GM12864 (cell line): ENCODE measurements around the gene MKNK1.

Source experiments
- DNase-seq: peaks from one replicate; pipeline ENCODE4 v3.0.0-alpha.2; 2011; ENCODE audit warnings: low read depth
- H3K4me3 ChIP-seq: 2 replicates; pipeline ENCODE4 v1.5.1; 2011; ENCODE audit warnings: mild to moderate bottlenecking, low read depth, low read length, control low read depth
- TF ChIP-seq, protein P1 (sequence below): IDR thresholded peaks from 2 replicates; pipeline ENCODE4 v1.5.1; 2011; ENCODE audit warnings: low read depth, mild to moderate bottlenecking, moderate library complexity, low read length, control low read depth, inconsistent platforms; ENCODE audit errors: missing control alignments

Gene MKNK1

DNA sequence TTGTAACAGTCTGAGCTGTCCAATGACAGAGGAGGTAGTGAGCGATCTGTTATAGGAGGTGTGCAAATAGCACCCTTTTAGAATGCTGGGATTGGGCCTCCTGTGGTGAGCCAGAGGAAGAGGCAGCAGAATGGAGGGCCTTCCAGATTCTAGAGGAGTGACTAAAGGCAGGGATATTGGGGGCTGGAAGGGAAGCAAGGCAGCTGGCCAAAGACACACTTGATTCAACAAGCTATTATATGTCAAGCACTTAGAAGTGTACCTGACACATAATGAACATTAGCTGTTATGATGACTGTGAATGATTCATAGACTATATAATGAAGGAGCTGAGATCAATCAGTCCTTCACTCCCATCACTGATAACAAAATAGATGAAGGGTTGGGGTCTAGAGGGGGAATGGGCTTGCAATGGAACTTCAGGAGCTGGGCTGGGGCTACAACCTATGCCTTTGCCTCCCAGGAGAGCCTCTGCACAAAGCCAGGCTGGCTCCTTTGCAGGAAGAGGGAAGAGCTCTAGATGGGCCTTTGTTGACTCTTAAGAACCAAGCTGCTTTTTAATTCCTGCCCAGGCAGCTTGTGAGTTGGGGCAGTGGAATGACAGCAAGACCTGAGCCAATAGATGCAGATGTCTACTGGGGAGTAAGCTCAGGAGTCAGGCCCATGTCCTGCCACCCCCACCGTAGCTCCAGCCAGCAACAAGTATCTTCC, 2.3 kb upstream of the MKNK1 start:
- TF ChIP-seq, protein P1, sequence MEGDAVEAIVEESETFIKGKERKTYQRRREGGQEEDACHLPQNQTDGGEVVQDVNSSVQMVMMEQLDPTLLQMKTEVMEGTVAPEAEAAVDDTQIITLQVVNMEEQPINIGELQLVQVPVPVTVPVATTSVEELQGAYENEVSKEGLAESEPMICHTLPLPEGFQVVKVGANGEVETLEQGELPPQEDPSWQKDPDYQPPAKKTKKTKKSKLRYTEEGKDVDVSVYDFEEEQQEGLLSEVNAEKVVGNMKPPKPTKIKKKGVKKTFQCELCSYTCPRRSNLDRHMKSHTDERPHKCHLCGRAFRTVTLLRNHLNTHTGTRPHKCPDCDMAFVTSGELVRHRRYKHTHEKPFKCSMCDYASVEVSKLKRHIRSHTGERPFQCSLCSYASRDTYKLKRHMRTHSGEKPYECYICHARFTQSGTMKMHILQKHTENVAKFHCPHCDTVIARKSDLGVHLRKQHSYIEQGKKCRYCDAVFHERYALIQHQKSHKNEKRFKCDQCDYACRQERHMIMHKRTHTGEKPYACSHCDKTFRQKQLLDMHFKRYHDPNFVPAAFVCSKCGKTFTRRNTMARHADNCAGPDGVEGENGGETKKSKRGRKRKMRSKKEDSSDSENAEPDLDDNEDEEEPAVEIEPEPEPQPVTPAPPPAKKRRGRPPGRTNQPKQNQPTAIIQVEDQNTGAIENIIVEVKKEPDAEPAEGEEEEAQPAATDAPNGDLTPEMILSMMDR, result no peak
- no peak overlapping the region for H3K4me3 ChIP-seq
- DNase-seq, result no peak

GRCh38 chr1:46605232-46605631, 1.2 kb upstream of the MKNK1 start:
- TF ChIP-seq, protein P1, result no peak
- no peak for DNase-seq
- no peak overlapping the region; the same call in 1 of the 2 replicates for H3K4me3 ChIP-seq

DNA sequence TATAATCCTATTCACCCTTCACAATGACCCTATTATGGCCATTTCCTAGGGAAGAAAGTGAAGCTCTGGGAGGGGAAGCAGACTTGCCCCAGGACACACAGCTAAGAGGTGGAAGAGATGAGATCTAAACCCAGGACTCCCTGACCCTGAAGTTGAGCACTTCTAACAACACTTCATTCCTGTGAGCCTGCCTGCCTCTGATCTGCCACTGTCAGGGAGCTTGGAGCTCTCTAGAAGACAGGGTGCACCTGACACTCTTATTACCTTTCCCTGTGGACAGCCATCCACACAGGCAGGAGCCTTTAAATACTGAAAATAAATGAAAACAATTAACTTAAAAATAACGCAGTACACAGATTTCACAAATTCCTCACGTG, 599 bp downstream of the MKNK1 start:
- TF ChIP-seq, protein P1, result no peak
- DNase-seq, result no peak

DNA sequence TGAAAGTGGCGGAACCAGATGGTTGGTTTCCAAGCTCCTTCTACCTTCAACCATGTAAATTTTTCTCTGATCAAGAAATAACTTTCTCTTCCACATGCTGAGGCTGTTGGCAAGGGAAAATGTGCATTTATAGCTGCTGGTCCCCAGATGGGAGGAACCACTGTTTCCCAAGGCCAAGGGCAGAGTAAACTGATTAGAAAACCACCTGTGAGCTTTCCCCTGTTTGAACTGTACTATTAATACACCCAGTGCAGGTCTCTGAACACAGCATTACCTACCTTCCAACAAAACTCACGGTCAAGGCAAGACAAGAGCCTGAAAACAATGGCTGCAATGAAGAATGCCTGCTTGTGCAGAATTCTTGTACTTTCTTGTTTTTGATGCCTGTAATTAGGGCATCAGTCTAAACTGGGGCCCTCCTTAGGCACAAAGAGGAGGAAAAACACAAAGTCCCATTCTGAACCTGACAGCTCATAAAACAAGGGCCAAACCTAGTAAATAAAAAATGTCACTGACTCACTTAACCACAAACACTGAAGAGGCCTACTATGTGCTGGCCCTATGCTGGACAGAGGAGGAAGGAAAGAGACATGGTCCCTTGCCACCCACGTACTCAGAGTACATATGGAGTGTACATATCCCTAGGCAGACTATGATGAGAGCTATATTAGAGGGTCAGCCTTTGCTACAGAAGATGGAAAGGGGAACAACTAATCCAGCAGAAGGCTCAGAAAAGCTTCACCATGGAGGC, 2.6 kb downstream of the MKNK1 start:
- TF ChIP-seq, protein P1, result no peak
- H3K4me3 ChIP-seq, result no peak overlapping the region

More for the DNA sequence above, 599 bp downstream of the MKNK1 start:
- peak overlapping the region; percentile 92 for H3K4me3 ChIP-seq

GRCh38 chr1:46599059-46599970, 4.8 kb downstream of the MKNK1 start:
- TF ChIP-seq, protein P1, result no peak
- DNase-seq, result no peak
- H3K4me3 ChIP-seq, result no peak overlapping the region

More for the DNA sequence above, 2.6 kb downstream of the MKNK1 start:
- DNase-seq, result no peak

GRCh38 chr1:46596846-46597245, 7.2 kb downstream of the MKNK1 start:
- TF ChIP-seq, protein P1, result no peak
- DNase-seq, result no peak
- H3K4me3 ChIP-seq, result no peak overlapping the region
